H1 (cell line): ENCODE data around the gene BGLAP. TPM values are rescaled to one million over a fixed set of nuclear protein-coding genes. Genes with fewer than 3 reads are reported as not detected.

Source experiments
- CTCF ChIA-PET: fragments of 300-600 bp; sonication (Branson Sonifier 250); formaldehyde crosslinking; loops from one replicate; lab custom pipeline; 2021; ENCODE audit not compliant: partially characterized antibody; lab: Charles Lee
- POLR2A ChIA-PET: fragments of 300-600 bp; sonication (Branson Sonifier 250); formaldehyde crosslinking; loops from one replicate; lab custom pipeline; 2021; ENCODE audit warnings: inconsistent platforms; ENCODE audit not compliant: partially characterized antibody; lab: Charles Lee
- DNase-seq, 2 experiments: peaks; one replicate each; pipeline versions ENCODE4 v3.0.0 to v3.0.0-alpha.2; 2010 to 2022; ENCODE audit warnings: low spot score in 2 of 2, low read depth in 1 of 2, mixed read lengths in 1 of 2
- FAIRE-seq: peaks from 2 replicates; lab custom pipeline; 2011; peaks lifted over from hg19 to GRCh38; lab: Jason Lieb, UNC
- H2AFZ ChIP-seq: 2 replicates; pipeline ENCODE4 v1.8.1; 2012; ENCODE audit warnings: low read length, inconsistent platforms
- H2AK5ac ChIP-seq: 2 replicates; pipeline ENCODE4 v1.6.1; 2013; ENCODE audit warnings: low read depth, low read length
- H2BK120ac ChIP-seq: replicated peaks from 2 replicates; pipeline ENCODE3; 2013; ENCODE audit warnings: low read depth, low read length, inconsistent platforms
- H2BK12ac ChIP-seq: 2 replicates; pipeline ENCODE4 v1.6.1; 2013; ENCODE audit warnings: low read depth, low read length
- H2BK15ac ChIP-seq: 2 replicates; pipeline ENCODE4 v1.6.1; 2013; ENCODE audit warnings: low read length
- H2BK20ac ChIP-seq: 2 replicates; pipeline ENCODE4 v1.6.1; 2013; ENCODE audit warnings: low read length
- H2BK5ac ChIP-seq: 2 replicates; pipeline ENCODE4 v1.6.1; 2013; ENCODE audit warnings: low read depth, low read length
- H3K14ac ChIP-seq: 2 replicates; pipeline ENCODE4 v1.6.1; 2013; ENCODE audit warnings: inconsistent platforms; ENCODE audit not compliant: insufficient read length
- H3K18ac ChIP-seq: 2 replicates; pipeline ENCODE4 v1.6.1; 2013; ENCODE audit warnings: low read length; ENCODE audit errors: extremely low read depth
- H3K23ac ChIP-seq: 2 replicates; pipeline ENCODE4 v1.6.1; 2013; ENCODE audit warnings: inconsistent platforms; ENCODE audit not compliant: insufficient read length
- H3K23me2 ChIP-seq: 2 replicates; pipeline ENCODE4 v1.6.1; 2013; ENCODE audit warnings: low read depth, low read length
- H3K27ac ChIP-seq: 2 replicates; pipeline ENCODE4 v1.6.1; 2011; ENCODE audit warnings: low read depth, low read length, inconsistent platforms
- H3K27me3 ChIP-seq, 4 experiments: replicated peaks in 1 of 4; 1 replicate in 1 of 4; 2 replicates in 3 of 4; pipeline versions ENCODE4 v1.6.1 to v1.8.1; 2011 to 2013; ENCODE audit warnings: low read length in 3 of 4, mild to moderate bottlenecking in 3 of 4, inconsistent platforms in 2 of 4, mixed read lengths in 2 of 4, moderate library complexity in 1 of 4; ENCODE audit not compliant: control insufficient read depth in 3 of 4, insufficient read depth in 3 of 4; ENCODE audit errors: extremely low read depth in 1 of 4
- H3K36me3 ChIP-seq, 4 experiments: 2 replicates each; pipeline versions ENCODE4 v1.6.1 to v1.8.1; 2011 to 2013; ENCODE audit warnings: mild to moderate bottlenecking in 4 of 4, low read length in 3 of 4, moderate library complexity in 2 of 4, control low read depth in 1 of 4, inconsistent platforms in 1 of 4; ENCODE audit not compliant: insufficient read depth in 4 of 4, control insufficient read depth in 2 of 4
- H3K4ac ChIP-seq: replicated peaks from 2 replicates; pipeline ENCODE3; 2013; ENCODE audit warnings: low read length, low read depth, mixed read lengths, inconsistent platforms; ENCODE audit not compliant: insufficient read length
- H3K4me1 ChIP-seq, 4 experiments: replicated peaks in 1 of 4; 1 replicate in 1 of 4; 2 replicates in 3 of 4; pipeline versions ENCODE4 v1.6.1 to v1.8.1; 2011 to 2013; ENCODE audit warnings: low read length in 3 of 4, inconsistent platforms in 2 of 4, mixed read lengths in 1 of 4; ENCODE audit not compliant: insufficient read depth in 4 of 4, control insufficient read depth in 3 of 4
- H3K4me2 ChIP-seq, 2 experiments: 2 replicates each; pipeline versions ENCODE4 v1.6.1 to v1.8.1; 2011 to 2013; ENCODE audit warnings: low read depth in 2 of 2, low read length in 2 of 2, control low read depth in 1 of 2, inconsistent platforms in 1 of 2, mild to moderate bottlenecking in 1 of 2; ENCODE audit not compliant: insufficient read depth in 1 of 2
- H3K4me3 ChIP-seq, 4 experiments: fragments of 200-600, 300-600 bp in 1 of 4; sonication (generic), shearing (Covaris generic), sonication (Bioruptor Twin) in 1 of 4; 2 replicates each; pipeline versions ENCODE4 v1.5.1 to v1.8.1; 2011 to 2016; ENCODE audit warnings: low read length in 4 of 4, low read depth in 3 of 4, control low read depth in 2 of 4, inconsistent platforms in 2 of 4, mild to moderate bottlenecking in 2 of 4, mixed read lengths in 1 of 4, moderate library complexity in 1 of 4; ENCODE audit not compliant: insufficient read depth in 2 of 4; ENCODE audit errors: extremely low read depth in 1 of 4
- H3K56ac ChIP-seq: replicated peaks from 2 replicates; pipeline ENCODE3; 2013; ENCODE audit warnings: low read depth, mild to moderate bottlenecking, mixed read lengths, low read length, inconsistent platforms; ENCODE audit not compliant: insufficient read length
- H3K79me1 ChIP-seq: 2 replicates; pipeline ENCODE4 v1.6.1; 2013; ENCODE audit warnings: low read depth, low read length, control low read depth
- H3K79me2 ChIP-seq, 2 experiments: 2 replicates each; pipeline versions ENCODE4 v1.6.1 to v1.8.1; 2012 to 2013; ENCODE audit warnings: low read length in 2 of 2, mild to moderate bottlenecking in 2 of 2, inconsistent platforms in 1 of 2; ENCODE audit not compliant: insufficient read depth in 2 of 2, control insufficient read depth in 1 of 2
- H3K9ac ChIP-seq, 4 experiments: replicated peaks in 1 of 4; 1 replicate in 1 of 4; 2 replicates in 3 of 4; pipeline versions ENCODE4 v1.6.1 to v1.8.1; 2011 to 2013; ENCODE audit warnings: low read depth in 3 of 4, low read length in 3 of 4, control low read depth in 2 of 4, mild to moderate bottlenecking in 2 of 4, moderate library complexity in 2 of 4, inconsistent platforms in 1 of 4; ENCODE audit errors: extremely low read depth in 1 of 4
- H3K9me3 ChIP-seq, 2 experiments: 2 replicates each; pipeline versions ENCODE4 v1.6.1 to v1.8.1; 2012 to 2013; ENCODE audit warnings: mild to moderate bottlenecking in 2 of 2, moderate library complexity in 2 of 2, control low read depth in 1 of 2, inconsistent platforms in 1 of 2, low read depth in 1 of 2, low read length in 1 of 2, mixed read lengths in 1 of 2; ENCODE audit not compliant: insufficient read depth in 2 of 2
- H4K20me1 ChIP-seq, 2 experiments: replicated peaks in 1 of 2; 2 replicates each; pipeline versions ENCODE3 to v1.8.1; 2011 to 2013; ENCODE audit warnings: inconsistent platforms in 2 of 2, low read length in 2 of 2, mild to moderate bottlenecking in 1 of 2; ENCODE audit not compliant: insufficient read depth in 2 of 2, control insufficient read depth in 1 of 2
- H4K5ac ChIP-seq: 2 replicates; pipeline ENCODE4 v1.6.1; 2013; ENCODE audit warnings: low read length, low read depth, mixed read lengths, inconsistent platforms; ENCODE audit not compliant: insufficient read length
- H4K8ac ChIP-seq: 2 replicates; pipeline ENCODE4 v1.8.0; 2013; ENCODE audit warnings: mild to moderate bottlenecking, moderate library complexity, low read length, inconsistent platforms; ENCODE audit not compliant: insufficient read depth; ENCODE audit errors: extremely low read depth
- H4K91ac ChIP-seq: replicated peaks from 2 replicates; pipeline ENCODE3; 2013; ENCODE audit warnings: low read length, mixed read lengths, inconsistent platforms; ENCODE audit not compliant: insufficient read length
- EP300 ChIP-seq, 2 experiments: IDR thresholded peaks; 1 replicate in 1 of 2; 2 replicates in 1 of 2; pipeline ENCODE4 v1.6.1; 2011 to 2012; ENCODE audit warnings: low read depth in 2 of 2, low read length in 2 of 2, mild to moderate bottlenecking in 2 of 2, borderline replicate concordance in 1 of 2, inconsistent platforms in 1 of 2, moderate library complexity in 1 of 2
- NANOG ChIP-seq: IDR thresholded peaks from 2 replicates; pipeline ENCODE4 v1.6.1; 2011; ENCODE audit warnings: low read length, low read depth, mild to moderate bottlenecking, inconsistent platforms; ENCODE audit not compliant: insufficient read depth, poor library complexity, severe bottlenecking
- TAF7 ChIP-seq: optimal IDR thresholded peaks from 2 replicates; pipeline ENCODE3; 2011; ENCODE audit warnings: low read depth, mild to moderate bottlenecking, inconsistent platforms, low read length, moderate library complexity, borderline replicate concordance
- WGBS, 2 experiments: shearing (Covaris generic) in 1 of 2; methylation state at CpG; one replicate each; pipeline versions ENCODE4 v1.1.6 to v1.1.7; 2013 to 2015; ENCODE audit warnings: low lambda C conversion rate in 2 of 2, mixed read lengths in 2 of 2, inconsistent platforms in 1 of 2, low coverage in 1 of 2, missing lambda C conversion rate in 1 of 2; ENCODE audit not compliant: insufficient replicate concordance in 2 of 2, insufficient coverage in 1 of 2, insufficient read length in 1 of 2; ENCODE audit errors: extremely low coverage in 1 of 2, missing lambda C conversion rate in 1 of 2; 5-methylcytosine and 5-hydroxymethylcytosine counted together
- polyA plus RNA-seq, 7 experiments: library from polyadenylated mRNA; depleted of rRNA in 3 of 7; stranded (reverse) in 5 of 7; unstranded in 2 of 7; fragments of >200 nt in 5 of 7; fragments of 200-250 nt in 2 of 7; gene quantifications; 1 replicate in 5 of 7; 2 replicates in 1 of 7; 4 replicates in 1 of 7; pipeline versions ENCODE4 v1.2.1 to v1.2.3, GENCODE V29; 2011 to 2013; ENCODE audit warnings: missing spikeins in 2 of 7, mixed read lengths in 2 of 7
- total RNA-seq: library from RNA; stranded (reverse); fragmentation: NEBNext Ultra II Directional; extraction: Animal tissue kit (Norgen Biotek cat#: 25700); gene quantifications from 2 replicates; pipeline ENCODE4 v1.2.1, GENCODE V29; 2021

The BGLAP gene
- total and polyA plus RNA-seq, 2 of the 8 experiments (the other 6 are each of a cell fraction or from before 2014, with no cell fraction given), result 1.2 to 1.5 TPM

GRCh38 chr1:156262461-156263287, 20.7 kb downstream of the BGLAP start:
- 91% methylated on average over 8 of the region's 9 CpGs; no CpG with 5 or more reads in 1 of the 2 experiments for WGBS, 2 experiments
- no peak overlapping the region for H2AFZ ChIP-seq
- no peak overlapping the region for H2AK5ac ChIP-seq
- no peaks in the 10 kb centered on the region for H3K79me1 ChIP-seq
- no peak overlapping the region for H3K27ac ChIP-seq
- no peak overlapping the region for H3K23ac ChIP-seq
- no peaks in the 10 kb centered on the region for H3K23me2 ChIP-seq
- CTCF ChIA-PET, result interaction anchor here (0.9 to 47.2 kb wide), 5 partner anchors 10 to 122 kb away, joined by 3 to 1265 read pairs (median 7); partner anchors contain the start of gene SEMA4A
- no peak overlapping the region for H3K9ac ChIP-seq
- no peaks in the 10 kb centered on the region for H3K4me1 ChIP-seq
- H2BK15ac ChIP-seq, result no peak overlapping the region
- H3K4me2 ChIP-seq, result no peak overlapping the region
- no peaks in the 10 kb centered on the region for H3K27me3 ChIP-seq
- no peak overlapping the region for H2BK120ac ChIP-seq
- H2BK5ac ChIP-seq, result no peak overlapping the region
- no peak overlapping the region for H3K4ac ChIP-seq
- POLR2A ChIA-PET, result interaction anchor here (0.8 to 5.3 kb wide), 6 partner anchors 10 to 64 kb away, joined by 3 to 30 read pairs (median 6); partner anchors contain the start of genes PAQR6 and SMG5
- no peak overlapping the region for H2BK20ac ChIP-seq
- no peak overlapping the region for H4K8ac ChIP-seq
- no peak overlapping the region for H3K4me3 ChIP-seq
- H3K56ac ChIP-seq, result no peak overlapping the region
- FAIRE-seq (no peak), DNase-seq (no peak)
- no peaks in the 10 kb centered on the region for H3K79me2 ChIP-seq
- H3K18ac ChIP-seq, result no peak overlapping the region
- H4K20me1 ChIP-seq, result peaks cover 0 to 6% of the 10 kb centered on the region in 2 experiments
- H2BK12ac ChIP-seq, result no peak overlapping the region
- H3K9me3 ChIP-seq, result peaks cover 0 to 2% of the 10 kb centered on the region in 2 experiments; a peak in 1 of 4 replicates
- no peak overlapping the region for H3K14ac ChIP-seq
- no peak overlapping the region for H4K5ac ChIP-seq
- H3K36me3 ChIP-seq, result peaks cover 60 to 91% (median 86%) of the 10 kb centered on the region in 4 experiments
- H4K91ac ChIP-seq, result no peak overlapping the region
- TF ChIP-seq TAF7 (no peak), NANOG (no peak), EP300 (IDR thresholded peaks at IDR 0.05; ENCODE audit: borderline replicate concordance in 1 of 2, low read depth in 2 of 2, low read length in 2 of 2) (no peak)
